ENCODE data around the gene KIF1B. TPM values are rescaled to one million over a fixed set of nuclear protein-coding genes. Genes with fewer than 3 reads are reported as not detected.

KIF1B gene
- 6.8 and 8.8 TPM in 2 replicates for polyA plus RNA-seq (2012; rRNA removed)
- polyA plus RNA-seq (2012; cell fraction: cytosol; rRNA removed) = 7.4 and 7.7 TPM in 2 replicates
- polyA plus RNA-seq (2012; cell fraction: nucleus; rRNA removed) = 7.6 and 12.3 TPM in 2 replicates

- Histone ChIP-seq H3K4me1 (ENCODE audit: control insufficient read depth in 1 of 2, insufficient read depth in 2 of 2, low read depth in 1 of 2, low read length in 1 of 2) (peaks cover 8 to 9% of the 10 kb centered on the region in 2 experiments; a peak in 2 of 4 replicates), H3K4me3 (ENCODE audit: low read depth in 2 of 2, low read length in 1 of 2) (peak within 1 kb of the TSS; percentile 85 to 97), H3K9ac (peak within 1 kb of the TSS; percentile 98), H2AFZ (ENCODE audit: low read depth) (peak within 1 kb of the TSS; percentile 80), H3K9me2 (no peaks in the 10 kb centered on the region), H3K9me3 (no peaks in the 10 kb centered on the region), H3K4me2 (peak within 1 kb of the TSS; percentile 99), H4K20me1 (ENCODE audit: insufficient read depth) (peaks cover 29% of the 10 kb centered on the region), H3K27me3 (ENCODE audit: insufficient read depth) (no peaks in the 10 kb centered on the region), H3K27ac (ENCODE audit: low read depth in 2 of 2, low read length in 1 of 2) (peak within 1 kb of the TSS; percentile 91 to 97), H3K36me3 (replicated peaks in 1 of 2; ENCODE audit: control insufficient read depth in 1 of 2, insufficient read depth in 2 of 2, low read length in 1 of 2) (no peaks in the 10 kb centered on the region), H3K79me2 (ENCODE audit: insufficient read depth) (peaks cover 42% of the 10 kb centered on the region), H3F3A (replicated peaks; ENCODE audit: insufficient read depth) (peaks cover 26% of the 10 kb centered on the region)
- ChIA-PET CTCF (interaction anchor here (0.6 to 2.7 kb wide), 73 partner anchors 9 to 1074 kb away, joined by 3 to 52 read pairs (median 4); partner anchors contain the start of genes CENPS, LZIC and NMNAT1), POLR2A (interaction anchor here (0.7 to 1.8 kb wide), 7 partner anchors 71 to 299 kb away, joined by 3 to 12 read pairs (median 3); partner anchors contain the start of genes CENPS and PGD)
- DNase-seq = peak; percentile 100
- WGBS (ENCODE audit: low lambda C conversion rate) = 1% methylated on average over 25 of the region's 107 CpGs
- TF ChIP-seq RFX5 (IDR thresholded peaks at IDR 0.05; ENCODE audit: low read length) (no peak), EP300 (IDR thresholded peaks at IDR 0.05; ENCODE audit: borderline replicate concordance in 1 of 2, low read depth in 1 of 2, low read length in 1 of 2) (no peak), USF2 (IDR thresholded peaks at IDR 0.05; ENCODE audit: borderline replicate concordance, low read depth, low read length) (no peak), MXI1 (IDR thresholded peaks at IDR 0.05; ENCODE audit: low read depth, low read length) (peak; percentile 70), GATA2 (CRISPR knock-in tag; IDR thresholded peaks at IDR 0.05) (no peak), YY1 (IDR thresholded peaks at IDR 0.05; ENCODE audit: low read depth) (peak; percentile 67; the same call in 1 of the 2 replicates), MAX (IDR thresholded peaks at IDR 0.05; ENCODE audit: low read depth) (peak; percentile 56; the same call in 1 of the 2 replicates), REST (IDR thresholded peaks at IDR 0.05; ENCODE audit: low read depth, low read length) (no peak), GABPA (IDR thresholded peaks at IDR 0.05; ENCODE audit: low read depth) (peak; percentile 39), TAF1 (IDR thresholded peaks at IDR 0.05; ENCODE audit: borderline replicate concordance, low read depth, low read length) (peak; percentile 79), FOSL2 (IDR thresholded peaks at IDR 0.05; ENCODE audit: borderline replicate concordance, low read depth) (0 out of 2 replicates have a peak, but pooled peaks have one; percentile 8), SMC3 (IDR thresholded peaks at IDR 0.05; ENCODE audit: low read depth, low read length) (peak; percentile 44), EZH2phosphoT487 (IDR thresholded peaks at IDR 0.05; ENCODE audit: borderline replicate concordance, low read depth) (no peak), TEAD4 (IDR thresholded peaks at IDR 0.05; ENCODE audit: borderline replicate concordance, insufficient read depth) (no peak), PBX3 (IDR thresholded peaks at IDR 0.05) (peak; percentile 100), TCF12 (IDR thresholded peaks at IDR 0.05) (peak; percentile 39), CTCF (IDR thresholded peaks at IDR 0.05) (peak; percentile 95), MEF2A (IDR thresholded peaks at IDR 0.05; ENCODE audit: borderline replicate concordance, low read depth) (no peak), FOXJ3 (CRISPR knock-in tag; IDR thresholded peaks at IDR 0.05) (0 out of 2 replicates have a peak, but pooled peaks have one; percentile 39), CHD2 (IDR thresholded peaks at IDR 0.05; ENCODE audit: low read length, partially characterized antibody) (peak; percentile 81), ELF1 (IDR thresholded peaks at IDR 0.05) (peak; percentile 33; the same call in 1 of the 2 replicates), RAD21 (IDR thresholded peaks at IDR 0.05; ENCODE audit: low read length) (peak; percentile 44)
These were observed at the start of gene KIF1B for GRCh38 chr1:10209905-10210810. KIF1B (plus strand) TSS chr1:10210570; CDS start chr1:10232329, 21,759 bp downstream.

Data from SK-N-SH (cell line).